Naive thymus-derived CD8-positive, alpha-beta T cell (primary cell): ENCODE results near the gene SLC25A13. TPM values are rescaled to one million over a fixed set of nuclear protein-coding genes. Genes with fewer than 3 reads are reported as not detected.
"Not testable (repeated sequence)": the region's sequence is repeated elsewhere in the genome, so short reads cannot be mapped to it uniquely, and the experiment has no call there.

Experiments
- ATAC-seq, 2 donors: fragments of 150-1000 bp; cut with Tn5 transposase in 1 of 2; sonication (Bioruptor Pico), chemical (Tn5 transposase) in 1 of 2; 1 replicate in 1 of 2; 2 replicates in 1 of 2; pipeline ENCODE4 v1.10.0; 2021; ENCODE audit warnings: mild to moderate bottlenecking in 2 of 2, moderate library complexity in 2 of 2
- POLR2A ChIA-PET: fragments of 350-600 bp; sonication (Branson Sonifier 250); formaldehyde crosslinking; loops from one replicate; lab custom pipeline; 2021; ENCODE audit warnings: antibody characterized with exemption; lab: Charles Lee
- DNase-seq, 10 donors: peaks; one replicate each; pipeline versions ENCODE4 v3.0.0 to v3.0.0-alpha.2; 2020 to 2022
- H3K27ac Mint-ChIP-seq, 10 donors: one replicate each; pipeline ENCODE4 v1.8.0; 2020 to 2022; ENCODE audit warnings: mild to moderate bottlenecking in 10 of 10, mixed read lengths in 10 of 10, moderate library complexity in 4 of 10, inconsistent platforms in 1 of 10
- H3K27me3 Mint-ChIP-seq, 5 donors: one replicate each; pipeline ENCODE4 v1.8.0; 2021 to 2022; ENCODE audit warnings: mixed read lengths in 5 of 5
- H3K36me3 Mint-ChIP-seq, 3 donors: one replicate each; pipeline ENCODE4 v1.8.0; 2020 to 2022; ENCODE audit warnings: mixed read lengths in 3 of 3, mild to moderate bottlenecking in 2 of 3, inconsistent platforms in 1 of 3
- H3K4me1 Mint-ChIP-seq, 4 donors: one replicate each; pipeline ENCODE4 v1.8.0; 2021 to 2022; ENCODE audit warnings: mixed read lengths in 4 of 4
- H3K4me3 Mint-ChIP-seq, 10 donors: one replicate each; pipeline ENCODE4 v1.8.0; 2020 to 2022; ENCODE audit warnings: mild to moderate bottlenecking in 10 of 10, mixed read lengths in 10 of 10, moderate library complexity in 6 of 10, inconsistent platforms in 1 of 10
- H3K9me3 Mint-ChIP-seq, 9 donors: one replicate each; pipeline ENCODE4 v1.8.0; 2020 to 2022; ENCODE audit warnings: mixed read lengths in 9 of 9, mild to moderate bottlenecking in 3 of 9, inconsistent platforms in 1 of 9, moderate library complexity in 1 of 9
- polyA plus RNA-seq, 3 donors: library from polyadenylated mRNA; unstranded; fragments of 300-500 nt; fragmentation: Illumina TruSeq; gene quantifications; one replicate each; pipeline ENCODE4 v1.2.3, GENCODE V29; 2021
- total RNA-seq, 8 experiments: library from RNA in 2 of 8; stranded (reverse) in 2 of 8; gene quantifications; one replicate each; pipeline ENCODE4 v1.2.3 and lab custom pipeline; 2021 to 2026

Gene SLC25A13, protein sequence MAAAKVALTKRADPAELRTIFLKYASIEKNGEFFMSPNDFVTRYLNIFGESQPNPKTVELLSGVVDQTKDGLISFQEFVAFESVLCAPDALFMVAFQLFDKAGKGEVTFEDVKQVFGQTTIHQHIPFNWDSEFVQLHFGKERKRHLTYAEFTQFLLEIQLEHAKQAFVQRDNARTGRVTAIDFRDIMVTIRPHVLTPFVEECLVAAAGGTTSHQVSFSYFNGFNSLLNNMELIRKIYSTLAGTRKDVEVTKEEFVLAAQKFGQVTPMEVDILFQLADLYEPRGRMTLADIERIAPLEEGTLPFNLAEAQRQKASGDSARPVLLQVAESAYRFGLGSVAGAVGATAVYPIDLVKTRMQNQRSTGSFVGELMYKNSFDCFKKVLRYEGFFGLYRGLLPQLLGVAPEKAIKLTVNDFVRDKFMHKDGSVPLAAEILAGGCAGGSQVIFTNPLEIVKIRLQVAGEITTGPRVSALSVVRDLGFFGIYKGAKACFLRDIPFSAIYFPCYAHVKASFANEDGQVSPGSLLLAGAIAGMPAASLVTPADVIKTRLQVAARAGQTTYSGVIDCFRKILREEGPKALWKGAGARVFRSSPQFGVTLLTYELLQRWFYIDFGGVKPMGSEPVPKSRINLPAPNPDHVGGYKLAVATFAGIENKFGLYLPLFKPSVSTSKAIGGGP
- total RNA-seq, result 10 to 100 TPM in 1 of 2 experiments, 1 to 10 TPM in 1; 8.2 to 12.1 TPM
- polyA plus RNA-seq, result 1 to 10 TPM; 3.1 to 5.8 (median 3.6) TPM
- total RNA-seq (lab: John Stamatoyannopoulos, UW), result 3.9 to 18.6 (median 7.7) reads per million in 6 experiments

- Mint-ChIP-seq H3K4me3 (peak within 1 kb of the TSS; percentile 88 to 96 (median 91)), H3K36me3 (no peaks in the 10 kb centered on the region), H3K4me1 (peaks cover 10 to 34% (median 24%) of the 10 kb centered on the region in 4 donors), H3K9me3 (peaks cover 0 to 3% (median 0%) of the 10 kb centered on the region in 9 donors), H3K27me3 (no peaks in the 10 kb centered on the region), H3K27ac (peak within 1 kb of the TSS; percentile 80 to 94 (median 92))
- peak; percentile 23 to 77 (median 53) for DNase-seq
- POLR2A ChIA-PET, result no interaction called here
- ATAC-seq, result peak; percentile 82 to 85
Observed at GRCh38 chr7:96321658-96322372, at the start of gene SLC25A13. Gene SLC25A13, minus strand, starts transcription at chr7:96322098. Its CDS starts 142 bp downstream, at chr7:96321956.

DNA sequence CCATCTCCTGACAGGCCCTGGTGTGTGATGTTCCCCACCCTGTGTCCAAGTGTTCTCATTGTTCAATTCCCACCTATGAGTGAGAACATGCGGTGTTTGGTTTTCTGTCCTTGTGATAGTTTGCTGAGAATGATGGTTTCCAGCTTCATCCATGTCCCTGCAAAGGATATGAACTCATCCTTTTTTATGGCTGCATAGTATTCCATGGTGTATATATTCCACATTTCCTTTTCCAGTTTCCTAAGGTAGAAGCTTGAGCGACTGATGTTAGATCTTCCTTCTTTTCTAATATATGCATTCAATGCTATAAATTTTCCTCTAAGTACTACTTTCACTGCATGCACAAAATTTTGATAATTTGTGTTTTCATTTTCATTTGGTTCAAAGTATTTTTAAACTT, 44.0 kb upstream of the SLC25A13 start:
- Mint-ChIP-seq H3K9me3 (peaks cover 0 to 20% (median 4%) of the 10 kb centered on the region in 9 donors), H3K36me3 (peaks cover 0 to 16% (median 4%) of the 10 kb centered on the region in 3 donors), H3K27me3 (peaks cover 1 to 24% (median 10%) of the 10 kb centered on the region in 5 donors)
- H3K4me3 Mint-ChIP-seq, ATAC-seq, H3K4me1 Mint-ChIP-seq, DNase-seq, POLR2A ChIA-PET, H3K27ac Mint-ChIP-seq: not testable (repeated sequence)

- Mint-ChIP-seq H3K27ac (no peak overlapping the region), H3K36me3 (peaks cover 0 to 3% (median 0%) of the 10 kb centered on the region in 3 donors), H3K4me1 (no peaks in the 10 kb centered on the region), H3K4me3 (no peak overlapping the region), H3K9me3 (peaks cover 0 to 5% (median 2%) of the 10 kb centered on the region in 9 donors), H3K27me3 (peaks cover 0 to 15% (median 5%) of the 10 kb centered on the region in 5 donors)
- POLR2A ChIA-PET, result no interaction called here
- no peak for DNase-seq
- no peak for ATAC-seq
Observed at GRCh38 chr7:96361116-96361857, 39.4 kb upstream of the SLC25A13 start.

DNA sequence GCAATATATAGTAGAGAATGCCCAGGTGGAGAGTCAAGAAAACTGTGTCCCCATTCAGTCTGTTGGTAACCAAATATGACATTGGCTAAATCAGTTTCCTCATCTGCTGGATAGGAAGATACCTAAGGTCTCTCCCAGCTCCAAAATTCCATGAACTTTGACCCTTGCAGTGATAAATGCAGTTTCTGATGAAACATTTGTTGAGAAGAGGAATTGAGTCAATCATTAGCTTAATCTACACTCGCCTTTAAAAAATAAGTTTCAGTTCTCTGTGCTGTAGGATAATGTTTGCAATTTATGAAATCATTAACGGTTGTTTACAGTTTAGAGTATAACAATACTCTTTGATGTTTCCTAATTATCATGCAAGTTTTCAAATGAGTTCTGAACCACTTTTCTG, 38.0 kb upstream of the SLC25A13 start:
- peaks cover 0 to 2% (median 0%) of the 10 kb centered on the region in 9 donors for H3K9me3 Mint-ChIP-seq
- ATAC-seq, result no peak
- POLR2A ChIA-PET, result no interaction called here

GRCh38 chr7:96358236-96358971, 36.5 kb upstream of the SLC25A13 start:
- H3K36me3 Mint-ChIP-seq, ATAC-seq: not testable (repeated sequence)

More for the DNA sequence above, 38.0 kb upstream of the SLC25A13 start:
- Mint-ChIP-seq H3K36me3 (no peaks in the 10 kb centered on the region), H3K27me3 (peaks cover 0 to 9% (median 3%) of the 10 kb centered on the region in 5 donors), H3K4me3 (no peak overlapping the region), H3K27ac (no peak overlapping the region), H3K4me1 (no peaks in the 10 kb centered on the region)
- no peak for DNase-seq

GRCh38 chr7:96355990-96356506, 34.1 kb upstream of the SLC25A13 start:
- Mint-ChIP-seq H3K36me3 (no peaks in the 10 kb centered on the region), H3K27me3 (peaks cover 0 to 9% (median 1%) of the 10 kb centered on the region in 5 donors), H3K27ac (no peak overlapping the region), H3K4me1 (no peaks in the 10 kb centered on the region), H3K9me3 (no peaks in the 10 kb centered on the region), H3K4me3 (no peak overlapping the region)
- no peak for ATAC-seq
- POLR2A ChIA-PET, result no interaction called here
- DNase-seq, result no peak

More at GRCh38 chr7:96358236-96358971, 36.5 kb upstream of the SLC25A13 start:
- H3K27me3 Mint-ChIP-seq, H3K9me3 Mint-ChIP-seq, H3K27ac Mint-ChIP-seq, H3K4me3 Mint-ChIP-seq, DNase-seq, H3K4me1 Mint-ChIP-seq, POLR2A ChIA-PET: not testable (repeated sequence)

DNA sequence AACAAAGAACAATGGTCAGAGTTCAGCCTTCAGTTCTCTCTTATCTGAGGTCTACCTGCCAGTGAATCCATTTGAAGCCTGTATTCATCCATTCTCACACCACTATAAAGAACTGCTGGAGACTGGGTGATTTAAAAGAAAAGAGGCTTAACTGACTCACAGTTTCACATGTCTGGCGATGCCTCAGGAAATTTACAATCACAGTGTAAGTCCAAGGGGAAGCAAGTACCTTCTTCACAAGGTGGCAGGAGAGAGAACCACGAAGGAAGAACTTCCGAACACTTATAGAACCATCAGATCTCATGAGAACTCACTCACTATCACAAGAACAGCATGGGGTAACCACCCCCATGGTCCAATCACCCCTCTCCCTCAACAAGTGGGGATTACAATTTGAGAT, 33.0 kb upstream of the SLC25A13 start:
- POLR2A ChIA-PET, result no interaction called here
- no peak for DNase-seq
- Mint-ChIP-seq H3K9me3 (no peaks in the 10 kb centered on the region), H3K27ac (no peak overlapping the region), H3K4me1 (no peaks in the 10 kb centered on the region), H3K36me3 (no peaks in the 10 kb centered on the region), H3K4me3 (no peak overlapping the region), H3K27me3 (peaks cover 0 to 9% (median 0%) of the 10 kb centered on the region in 5 donors)
- no peak for ATAC-seq

DNA sequence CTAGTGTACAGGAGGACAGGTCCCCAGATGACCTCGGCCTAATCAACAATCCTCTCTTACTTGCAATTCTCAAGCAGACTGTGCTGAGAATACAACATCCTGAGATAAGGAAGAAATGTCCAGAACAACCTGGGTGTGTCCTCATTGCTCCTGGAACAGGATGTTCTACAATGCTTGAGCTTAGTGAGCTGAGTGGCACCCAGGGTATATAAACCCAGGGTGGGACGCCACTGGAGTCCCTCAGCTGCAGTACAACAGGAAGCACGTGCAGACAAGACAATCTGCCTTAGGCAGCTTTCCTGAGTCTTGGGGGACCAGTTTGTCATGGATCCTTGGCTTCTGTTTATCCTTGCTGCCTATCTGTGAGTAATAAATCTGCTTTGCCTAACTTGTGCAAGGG, 27.7 kb upstream of the SLC25A13 start:
- peaks cover 0 to 3% (median 0%) of the 10 kb centered on the region in 4 donors for H3K4me1 Mint-ChIP-seq
- no peaks in the 10 kb centered on the region for H3K9me3 Mint-ChIP-seq
- ATAC-seq, result no peak
- no peak overlapping the region for H3K4me3 Mint-ChIP-seq
- no peaks in the 10 kb centered on the region for H3K36me3 Mint-ChIP-seq
- POLR2A ChIA-PET, result no interaction called here
- no peak overlapping the region for H3K27ac Mint-ChIP-seq
- no peak for DNase-seq
- peaks cover 0 to 13% (median 5%) of the 10 kb centered on the region in 5 donors for H3K27me3 Mint-ChIP-seq

- Mint-ChIP-seq H3K36me3 (no peaks in the 10 kb centered on the region), H3K27me3 (peaks cover 3 to 18% (median 13%) of the 10 kb centered on the region in 5 donors), H3K9me3 (no peaks in the 10 kb centered on the region), H3K4me3 (no peak overlapping the region), H3K27ac (no peak overlapping the region), H3K4me1 (peaks cover 0 to 3% (median 0%) of the 10 kb centered on the region in 4 donors)
- POLR2A ChIA-PET, result interaction anchor here (0.5 kb wide), 1 partner anchor 964 kb away, joined by 5 read pairs; no protein-coding TSS in a partner anchor
- no peak for ATAC-seq
- DNase-seq, result no peak
Observed at GRCh38 chr7:96347471-96347870, 25.6 kb upstream of the SLC25A13 start.

- Mint-ChIP-seq H3K4me1 (peaks cover 0 to 3% (median 0%) of the 10 kb centered on the region in 4 donors), H3K36me3 (no peaks in the 10 kb centered on the region), H3K4me3 (no peak overlapping the region), H3K9me3 (no peaks in the 10 kb centered on the region), H3K27me3 (peaks cover 3 to 28% (median 15%) of the 10 kb centered on the region in 5 donors), H3K27ac (no peak overlapping the region)
- POLR2A ChIA-PET, result no interaction called here
- no peak for DNase-seq
- ATAC-seq, result no peak
Observed at GRCh38 chr7:96346293-96346953, 24.5 kb upstream of the SLC25A13 start.

DNA sequence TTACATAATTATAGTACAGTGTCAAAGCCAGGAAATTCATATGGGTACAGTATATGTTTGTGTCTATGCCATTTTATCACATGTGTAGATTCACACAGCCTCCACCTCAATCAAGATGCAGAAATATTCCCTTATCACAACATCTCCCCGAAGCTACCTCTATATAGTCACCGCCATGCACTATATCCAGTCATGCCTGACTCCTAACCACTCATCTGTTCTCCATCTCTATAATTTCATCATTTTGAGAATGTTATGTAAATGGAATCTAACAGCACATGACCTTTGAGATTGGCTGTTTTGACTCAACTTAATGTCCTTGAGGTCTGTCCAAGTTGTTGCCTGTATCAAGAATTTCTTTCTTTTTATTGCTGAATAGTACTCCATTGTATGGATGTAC, 22.3 kb upstream of the SLC25A13 start:
- H3K4me1 Mint-ChIP-seq, result peaks cover 0 to 5% (median 0%) of the 10 kb centered on the region in 4 donors
- H3K27me3 Mint-ChIP-seq, result peaks cover 16 to 46% (median 24%) of the 10 kb centered on the region in 5 donors
- H3K36me3 Mint-ChIP-seq, result peaks cover 0 to 5% (median 0%) of the 10 kb centered on the region in 3 donors
- no peaks in the 10 kb centered on the region for H3K9me3 Mint-ChIP-seq
- POLR2A ChIA-PET, result no interaction called here
- H3K27ac Mint-ChIP-seq, result no peak overlapping the region
- ATAC-seq, result no peak
- DNase-seq, result no peak
- no peak overlapping the region for H3K4me3 Mint-ChIP-seq
